GM18511 (cell line): ENCODE results near the gene CMTM7.
"Not testable (repeated sequence)": the region's sequence is repeated elsewhere in the genome, so short reads cannot be mapped to it uniquely, and the experiment has no call there.

Experiments
- ATAC-seq: cut with Tn5 transposase; IDR thresholded peaks from one replicate; pipeline ENCODE4 v1.9.1; 2021; ENCODE audit warnings: mild to moderate bottlenecking, moderate library complexity; ENCODE audit not compliant: unreplicated experiment

Gene CMTM7

GRCh38 chr3:32455609-32456428 lies 64.2 kb downstream of the CMTM7 start:
- no peak for ATAC-seq

GRCh38 chr3:32456429-32457130 lies 64.9 kb downstream of the CMTM7 start:
- no peak for ATAC-seq

- ATAC-seq: peak; percentile 43
Measured at GRCh38 chr3:32457971-32458471, 66.4 kb downstream of the CMTM7 start.

- no peak for ATAC-seq
Measured at GRCh38 chr3:32459450-32459849, 67.8 kb downstream of the CMTM7 start.

- peak; percentile 92 for ATAC-seq
Measured at GRCh38 chr3:32460031-32460749, 68.5 kb downstream of the CMTM7 start.

- ATAC-seq: not testable (repeated sequence)
Measured at GRCh38 chr3:32460817-32461496, 69.3 kb downstream of the CMTM7 start.

GRCh38 chr3:32462191-32462986 lies 70.7 kb downstream of the CMTM7 start:
- ATAC-seq: not testable (repeated sequence)

GRCh38 chr3:32463415-32463814 lies 71.8 kb downstream of the CMTM7 start:
- ATAC-seq: not testable (repeated sequence)

- not testable (repeated sequence) for ATAC-seq
Measured at GRCh38 chr3:32464726-32465125, 73.1 kb downstream of the CMTM7 start.

GRCh38 chr3:32466808-32467207 lies 75.2 kb downstream of the CMTM7 start:
- ATAC-seq: not testable (repeated sequence)

- peak; percentile 77 for ATAC-seq
Measured at GRCh38 chr3:32467333-32468070, 75.8 kb downstream of the CMTM7 start.

GRCh38 chr3:32469151-32469874 lies 77.7 kb downstream of the CMTM7 start:
- ATAC-seq: peak; percentile 29

GRCh38 chr3:32470362-32470761 lies 78.7 kb downstream of the CMTM7 start:
- ATAC-seq: no peak

GRCh38 chr3:32471246-32471645 lies 79.6 kb downstream of the CMTM7 start:
- ATAC-seq: no peak

GRCh38 chr3:32472151-32472550 lies 80.5 kb downstream of the CMTM7 start:
- not testable (repeated sequence) for ATAC-seq

GRCh38 chr3:32474201-32474600 lies 82.5 kb downstream of the CMTM7 start:
- no peak for ATAC-seq

- no peak for ATAC-seq
Measured at GRCh38 chr3:32480604-32481003, 89.0 kb downstream of the CMTM7 start.

- ATAC-seq: no peak
Measured at GRCh38 chr3:32481791-32482631, 90.4 kb downstream of the CMTM7 start.
